Aorta (tissue), 5 donors: Measurements from ENCODE around the gene OR6C70. TPM values are rescaled to one million over a fixed set of nuclear protein-coding genes. Genes with fewer than 3 reads are reported as not detected.
"Not testable (repeated sequence)": the region's sequence is repeated elsewhere in the genome, so short reads cannot be mapped to it uniquely, and the experiment has no call there.

Source experiments
- ATAC-seq: fragments of 200-7000 bp; cut with Tn5 transposase; one replicate; pipeline ENCODE4 v1.9.1; 2022; ENCODE audit warnings: moderate library complexity; ENCODE audit not compliant: low FRiP score
- DNase-seq, 2 donors: peaks; one replicate each; pipeline ENCODE4 v3.0.0-alpha.2; 2020
- H3K27ac ChIP-seq, 2 donors: one replicate each; pipeline ENCODE4 v1.5.1; 2013; ENCODE audit warnings: low read length in 2 of 2, mild to moderate bottlenecking in 2 of 2, moderate library complexity in 2 of 2, control low read depth in 1 of 2, inconsistent platforms in 1 of 2, low read depth in 1 of 2
- H3K27me3 ChIP-seq, 2 donors: one replicate each; pipeline ENCODE4 v1.6.1; 2013; ENCODE audit warnings: control low read depth in 1 of 2, low read length in 1 of 2, mild to moderate bottlenecking in 1 of 2, moderate library complexity in 1 of 2; ENCODE audit not compliant: insufficient read depth in 2 of 2, control insufficient read depth in 1 of 2
- H3K36me3 ChIP-seq, 2 donors: one replicate each; pipeline ENCODE4 v1.6.1; 2013; ENCODE audit warnings: control low read depth in 1 of 2, low read length in 1 of 2, mild to moderate bottlenecking in 1 of 2; ENCODE audit not compliant: insufficient read depth in 2 of 2, control insufficient read depth in 1 of 2
- H3K4me1 ChIP-seq, 2 donors: one replicate each; pipeline ENCODE4 v1.6.1; 2013; ENCODE audit warnings: low read length in 2 of 2, control low read depth in 1 of 2, mild to moderate bottlenecking in 1 of 2, moderate library complexity in 1 of 2; ENCODE audit not compliant: insufficient read depth in 2 of 2, control insufficient read depth in 1 of 2
- H3K4me3 ChIP-seq, 2 donors: one replicate each; pipeline ENCODE4 v1.5.1; 2013; ENCODE audit warnings: low read length in 2 of 2, control low read depth in 1 of 2, mild to moderate bottlenecking in 1 of 2
- H3K9me3 ChIP-seq: one replicate; pipeline ENCODE4 v1.6.1; 2013; ENCODE audit warnings: mild to moderate bottlenecking, low read length; ENCODE audit not compliant: control insufficient read depth
- WGBS, 2 donors: extraction: QIAGEN DNeasy Blood & Tissue Kit; methylation state at CpG; one replicate each; pipeline ENCODE4 v1.1.7; 2013; 5-methylcytosine and 5-hydroxymethylcytosine counted together
- intact Hi-C, 2 donors: fragments of 100-400 bp; cut with DNase I; formaldehyde crosslinking; loops; one replicate each; pipeline versions ENCODE4 v1.14.2 to v1.15.0; 2022
- long read RNA-seq, 2 donors: library from polyadenylated mRNA; unstranded; transcript quantifications; one replicate each; pipeline ENCODE4 v2.0.0, GENCODE V29; 2020 to 2021
- polyA plus RNA-seq, 2 donors: library from polyadenylated mRNA; stranded (reverse); fragments of 200-250 nt; gene quantifications; one replicate each; pipeline ENCODE4 v1.2.3, GENCODE V29; 2013
- total RNA-seq, 2 donors: library from RNA; stranded (reverse); fragmentation: NEBNext Ultra II Directional; extraction: Animal tissue kit (Norgen Biotek cat#: 25700); gene quantifications; one replicate each; pipeline ENCODE4 v1.2.1, GENCODE V29; 2021
- donor health status: healthy with polysubstance abuse.
- donor health status: Bipolar disorder and iron deficiency.
- donor health status: DM: no; HTN: no; CAD: no.
- donor health status: DM: no; HTN: no; CAD: no.
- donor health status: DM: yes; HTN: yes; CAD: no.

Gene OR6C70
- total RNA-seq, result not detected
- not detected for polyA plus RNA-seq
- long read RNA-seq, donor 1, result 0 reads
- long read RNA-seq, donor 2, result 0 reads

DNA sequence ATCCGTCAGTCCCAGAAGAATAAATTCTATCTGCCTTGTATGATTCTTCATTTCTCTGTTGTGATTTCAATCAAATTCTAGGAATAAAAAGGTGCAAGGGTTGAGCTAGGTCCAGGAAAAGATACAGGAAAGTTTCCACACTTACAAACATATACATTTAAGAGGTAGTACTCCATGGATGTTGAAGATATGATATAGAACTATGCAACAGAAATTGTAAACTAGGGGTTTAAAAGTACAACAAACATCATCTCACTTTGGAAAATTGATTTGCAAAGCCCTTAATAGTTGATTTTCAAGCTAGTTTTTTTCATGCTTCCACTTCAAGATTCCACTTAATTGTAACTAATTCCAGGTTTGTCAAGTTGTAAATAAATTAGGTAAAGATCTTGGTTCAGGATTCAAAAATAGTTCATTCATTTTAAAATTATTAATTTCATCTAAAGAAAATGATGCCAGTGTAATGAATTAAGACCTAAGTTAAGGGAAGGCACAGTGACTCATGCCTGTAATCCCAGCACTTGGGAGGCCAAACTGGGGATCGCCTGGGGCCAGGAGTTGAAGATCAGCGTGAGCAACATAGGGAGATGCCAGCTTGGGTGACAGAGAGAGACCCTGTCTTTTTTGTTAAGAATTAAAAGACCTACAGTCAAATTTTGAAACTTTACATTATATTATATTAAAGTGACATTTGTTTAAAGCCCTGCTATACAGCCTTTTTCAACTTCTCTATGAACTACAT is at the start of gene OR6C70:
TSS of gene OR6C70 (minus strand) at position 51 of the 742 bp plus-strand sequence. CDS start at position 51, 0 bp downstream.
- no peaks in the 10 kb centered on the region for H3K36me3 ChIP-seq
- ATAC-seq (no peak), DNase-seq (no peak)
- H3K27me3 ChIP-seq, result no peaks in the 10 kb centered on the region
- H3K9me3 ChIP-seq, result no peaks in the 10 kb centered on the region
- H3K27ac ChIP-seq, result no peak within 1 kb of the TSS
- intact Hi-C loops, result no loop called here
- no peak within 1 kb of the TSS for H3K4me3 ChIP-seq
- 71 to 75% methylated on average over 3 of the region's 3 CpGs for WGBS, 2 donors
- no peaks in the 10 kb centered on the region for H3K4me1 ChIP-seq

DNA sequence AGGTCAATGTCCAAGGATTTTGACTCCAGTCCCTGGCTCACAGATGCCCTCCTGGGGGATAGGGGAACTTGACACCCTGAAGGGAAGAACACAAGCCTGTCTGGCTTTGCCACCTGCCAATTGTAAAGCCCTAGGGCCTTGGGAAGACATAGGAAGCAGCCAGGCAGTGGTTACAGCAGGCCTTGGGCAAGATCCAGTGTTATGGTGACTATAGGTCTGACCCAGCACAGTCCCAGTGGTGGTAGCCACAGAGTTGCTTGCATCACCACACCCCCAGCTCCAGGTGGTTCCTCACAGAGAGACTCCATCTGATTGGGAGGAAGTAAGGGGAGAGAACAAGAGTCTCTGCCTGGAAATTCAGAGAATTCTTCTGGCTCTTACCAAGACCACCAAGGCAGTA is 46.5 kb upstream of the OR6C70 start:
- no peak overlapping the region for H3K27ac ChIP-seq
- no peaks in the 10 kb centered on the region for H3K4me1 ChIP-seq
- H3K36me3 ChIP-seq, result no peaks in the 10 kb centered on the region
- intact Hi-C loops, result no loop called here
- peaks cover 1% of the 10 kb centered on the region for H3K9me3 ChIP-seq
- ATAC-seq (no peak), DNase-seq (no peak)
- H3K4me3 ChIP-seq, result no peak overlapping the region
- H3K27me3 ChIP-seq, result no peaks in the 10 kb centered on the region

DNA sequence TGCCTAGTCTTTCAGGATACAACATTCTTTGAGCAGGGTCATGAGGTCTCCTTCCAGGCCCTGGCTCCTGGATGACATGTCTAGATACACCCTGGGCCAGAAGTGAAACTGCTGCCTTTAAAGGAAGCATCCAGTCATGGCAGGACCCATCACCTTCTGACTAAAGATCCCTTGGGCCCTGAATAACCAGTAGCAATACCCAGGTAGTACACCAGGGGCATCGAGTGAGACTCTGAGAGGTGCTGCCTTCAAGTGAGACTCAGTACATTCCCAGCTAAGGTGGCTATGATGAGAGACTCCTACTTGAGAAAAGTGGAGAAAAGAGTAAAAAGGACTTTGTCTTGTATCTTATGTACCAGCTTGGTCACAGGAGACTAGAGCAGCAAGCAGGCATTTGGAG is 45.8 kb upstream of the OR6C70 start:
- ATAC-seq, result no peak
- intact Hi-C loops, result no loop called here

DNA sequence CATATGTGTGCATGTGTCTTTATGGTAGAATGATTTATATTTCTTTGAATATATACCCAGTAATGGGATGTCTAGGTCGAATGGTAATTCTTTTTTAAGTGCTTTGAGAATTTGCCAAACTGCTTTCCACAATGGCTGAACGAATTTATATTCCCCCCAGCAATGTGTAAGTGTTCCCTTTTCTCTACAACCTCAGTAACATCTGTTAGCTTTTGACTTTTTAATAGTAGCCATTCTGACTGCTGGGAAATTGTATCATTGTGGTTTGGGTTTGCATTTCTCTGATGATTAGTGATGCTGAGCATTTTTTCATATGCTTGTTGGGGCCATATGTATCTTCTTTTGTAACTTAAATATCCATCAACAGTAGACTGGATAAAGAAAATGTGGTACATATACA is 31.7 kb upstream of the OR6C70 start:
- intact Hi-C loops, result no loop called here

More for the DNA sequence above, 45.8 kb upstream of the OR6C70 start:
- Histone ChIP-seq H3K27ac (no peak overlapping the region), H3K4me1 (no peaks in the 10 kb centered on the region), H3K27me3 (no peaks in the 10 kb centered on the region), H3K9me3 (peaks cover 1% of the 10 kb centered on the region), H3K36me3 (no peaks in the 10 kb centered on the region), H3K4me3 (no peak overlapping the region)
- no peak for DNase-seq
- 63 to 70% methylated on average over 1 of the region's 1 CpG for WGBS, 2 donors

DNA sequence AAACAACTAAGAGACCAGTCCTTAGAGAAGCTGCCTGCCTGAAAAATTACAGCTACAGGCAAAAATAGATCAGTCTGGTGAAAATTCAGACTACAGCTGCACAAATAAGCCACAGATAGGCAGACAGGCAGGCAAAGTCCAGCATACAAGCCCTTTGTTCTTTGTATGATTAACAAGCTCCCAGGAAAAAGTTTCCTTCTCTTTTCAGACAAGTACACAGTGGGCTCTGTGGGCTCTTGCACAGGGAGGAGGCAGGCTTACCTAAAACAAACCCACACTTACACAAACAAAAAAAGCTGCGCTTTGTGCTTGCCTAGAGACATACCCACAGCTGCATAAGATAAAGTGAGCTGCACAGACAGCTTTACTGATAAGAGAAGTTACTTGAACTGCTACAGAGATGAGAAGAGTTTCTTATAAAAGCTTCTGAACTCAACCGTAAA is 29.9 kb upstream of the OR6C70 start:
- no peak overlapping the region for H3K27ac ChIP-seq
- DNase-seq, result no peak
- no peak for ATAC-seq
- no peaks in the 10 kb centered on the region for H3K36me3 ChIP-seq
- H3K9me3 ChIP-seq, result peaks cover 3% of the 10 kb centered on the region
- 4 to 5% methylated on average over 2 of the region's 2 CpGs for whole genome bisulfite sequencing, 2 donors
- intact Hi-C loops, result no loop called here
- no peaks in the 10 kb centered on the region for H3K27me3 ChIP-seq
- no peaks in the 10 kb centered on the region for H3K4me1 ChIP-seq
- no peak overlapping the region for H3K4me3 ChIP-seq

More for the DNA sequence above, 31.7 kb upstream of the OR6C70 start:
- Histone ChIP-seq H3K27me3 (no peaks in the 10 kb centered on the region), H3K4me1 (no peaks in the 10 kb centered on the region), H3K27ac (no peak overlapping the region), H3K4me3 (no peak overlapping the region), H3K9me3 (peaks cover 3% of the 10 kb centered on the region), H3K36me3 (no peaks in the 10 kb centered on the region)
- DNase-seq, result no peak
- WGBS, 2 donors, result 23 to 29% methylated on average over 2 of the region's 2 CpGs
- ATAC-seq, result no peak

DNA sequence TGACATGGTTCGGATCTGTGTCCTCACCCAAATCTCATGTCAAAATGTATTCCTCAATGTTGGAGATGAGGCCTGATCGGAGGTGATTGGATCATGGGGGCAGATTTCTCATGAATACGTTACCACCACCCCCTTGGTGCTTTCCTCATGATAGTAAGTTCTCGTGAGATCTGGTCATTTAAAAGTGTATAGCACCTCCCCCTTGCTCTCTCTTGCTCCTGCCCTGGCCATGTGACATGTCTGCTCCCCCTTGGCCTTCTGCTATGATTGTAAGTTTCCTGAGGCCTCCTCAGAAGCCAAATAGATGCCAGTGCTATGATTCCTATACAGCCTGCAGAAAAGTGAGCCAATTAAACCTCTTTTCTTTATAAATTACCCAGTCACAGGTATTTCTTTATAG is 29.3 kb upstream of the OR6C70 start:
- intact Hi-C loops, result no loop called here
- DNase-seq (no peak), ATAC-seq (no peak)
- Histone ChIP-seq H3K27me3 (no peaks in the 10 kb centered on the region), H3K9me3 (peaks cover 3% of the 10 kb centered on the region), H3K27ac (no peak overlapping the region), H3K4me1 (no peaks in the 10 kb centered on the region), H3K36me3 (no peaks in the 10 kb centered on the region), H3K4me3 (no peak overlapping the region)
- WGBS, 2 donors, result 75 to 78% methylated on average over 4 of the region's 4 CpGs

DNA sequence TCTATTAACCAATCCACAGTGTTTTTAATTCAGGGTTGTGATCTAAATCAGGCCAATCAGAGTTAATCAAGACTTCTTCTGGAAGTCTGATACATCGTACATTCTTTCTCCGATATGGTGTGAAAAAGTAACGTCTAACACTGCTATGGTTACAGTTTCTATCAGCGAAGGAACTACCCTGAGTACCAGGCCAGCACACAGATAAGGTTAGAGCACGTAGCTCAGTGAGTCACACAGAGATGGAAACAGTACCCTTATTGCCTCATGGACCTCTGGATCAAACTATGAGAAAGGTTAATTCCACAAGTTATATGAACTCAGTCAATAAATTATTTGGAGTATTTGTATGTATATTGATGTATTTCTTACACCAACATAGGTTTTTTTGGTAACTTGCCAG is 25.6 kb upstream of the OR6C70 start:
- ATAC-seq (no peak), DNase-seq (no peak)
- H3K4me1 ChIP-seq, result no peaks in the 10 kb centered on the region
- H3K4me3 ChIP-seq, result no peak overlapping the region
- intact Hi-C loops, result no loop called here
- no peak overlapping the region for H3K27ac ChIP-seq
- H3K27me3 ChIP-seq, result no peaks in the 10 kb centered on the region
- WGBS, 2 donors, result 48 to 53% methylated on average over 5 of the region's 5 CpGs
- no peaks in the 10 kb centered on the region for H3K9me3 ChIP-seq
- H3K36me3 ChIP-seq, result no peaks in the 10 kb centered on the region

DNA sequence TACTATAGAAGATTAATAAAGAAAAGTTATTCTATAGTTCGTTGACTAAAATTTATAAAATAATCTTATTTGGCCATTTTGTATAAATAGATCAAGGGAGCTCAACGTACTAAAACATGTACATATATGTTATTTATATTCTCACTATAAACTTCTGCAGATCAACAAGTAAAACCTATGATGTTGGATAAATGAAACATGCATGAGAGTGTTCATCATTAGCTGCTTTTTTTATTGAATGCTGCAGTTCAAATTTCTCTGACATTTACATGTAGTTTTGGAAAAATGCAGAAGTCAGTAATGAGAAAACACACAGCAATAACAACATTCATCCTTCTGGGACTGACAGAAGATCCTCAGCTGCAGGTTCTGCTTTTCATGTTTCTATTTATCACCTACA is 22.1 kb upstream of the OR6C70 start, which contains the start of gene OR6C68:
TSS of gene OR6C68 (plus strand) at position 301 of the 400 bp plus-strand sequence. CDS start at position 301, 0 bp downstream.
- WGBS, 2 donors, result 44 to 49% methylated on average over 2 of the region's 2 CpGs
- Histone ChIP-seq H3K36me3 (no peaks in the 10 kb centered on the region), H3K9me3 (no peaks in the 10 kb centered on the region), H3K4me3 (no peak within 1 kb of the TSS), H3K4me1 (no peaks in the 10 kb centered on the region), H3K27ac (no peak within 1 kb of the TSS), H3K27me3 (no peaks in the 10 kb centered on the region)
- no peak for ATAC-seq
- DNase-seq, result no peak
- intact Hi-C loops, result no loop called here

DNA sequence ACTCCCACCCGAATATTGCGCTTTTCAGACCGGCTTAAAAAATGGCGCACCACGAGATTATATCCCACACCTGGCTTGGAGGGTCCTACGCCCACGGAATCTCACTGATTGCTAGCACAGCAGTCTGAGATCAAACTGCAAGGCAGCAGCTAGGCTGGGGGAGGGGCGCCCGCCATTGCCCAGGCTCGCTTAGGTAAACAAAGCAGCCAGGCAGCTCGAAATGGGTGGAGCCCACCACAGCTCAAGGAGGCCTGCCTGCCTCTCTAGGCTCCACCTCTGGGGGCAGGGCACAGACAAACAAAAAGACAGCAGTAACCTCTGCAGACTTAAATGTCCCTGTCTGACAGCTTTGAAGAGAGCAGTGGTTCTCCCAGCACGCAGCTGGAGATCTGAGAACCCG is 14.3 kb upstream of the OR6C70 start:
- H3K4me3 ChIP-seq, ATAC-seq, H3K36me3 ChIP-seq, H3K27ac ChIP-seq, H3K27me3 ChIP-seq, H3K4me1 ChIP-seq, H3K9me3 ChIP-seq, intact Hi-C loops, DNase-seq: not testable (repeated sequence)
- 43 to 74% methylated on average over 5 to 13 of the region's 13 CpGs for WGBS, 2 donors
